K562 (cell line): ENCODE results near the gene MRPS10. TPM values are rescaled to one million over a fixed set of nuclear protein-coding genes. Genes with fewer than 3 reads are reported as not detected.
A peak's percentile ranks its signal among the peaks of the same experiment; 100 is the strongest.

ENCODE experiments used
- GMEB1 ChIP-seq: fragments of 250-450 bp; sonication (Bioruptor Pico); IDR thresholded peaks from 2 replicates; pipeline ENCODE4 v1.4.0; 2020; ENCODE audit warnings: mild to moderate bottlenecking
- MAZ ChIP-seq, 2 experiments: fragments of 450-650 bp in 1 of 2; sonication (generic) in 1 of 2; formaldehyde crosslinking; IDR thresholded peaks in 1 of 2; conservative IDR thresholded peaks in 1 of 2; 2 replicates each; pipeline versions ENCODE4 v1.4.0 to v1.5.0; 2020; ENCODE audit warnings: mild to moderate bottlenecking in 1 of 2, missing genetic modification reagents in 1 of 2
- MYNN ChIP-seq, 2 experiments: sonication (generic); formaldehyde crosslinking in 1 of 2; IDR thresholded peaks; 2 replicates each; pipeline versions ENCODE4 v1.5.0 to v1.6.1; 2016 to 2020; ENCODE audit warnings: antibody characterized with exemption in 1 of 2, missing genetic modification reagents in 1 of 2
- NELFE ChIP-seq: IDR thresholded peaks from 2 replicates; pipeline ENCODE4 v1.6.1; 2011; ENCODE audit warnings: mild to moderate bottlenecking; ENCODE audit not compliant: insufficient read depth, insufficient read length
- PREB ChIP-seq: sonication (generic); formaldehyde crosslinking; IDR thresholded peaks from 2 replicates; pipeline ENCODE4 v1.8.1; 2023; ENCODE audit warnings: mild to moderate bottlenecking, missing genetic modification reagents
- TARDBP ChIP-seq: fragments of 450-650 bp; IDR thresholded peaks from 2 replicates; pipeline ENCODE4 v1.6.1; 2016
- WHSC1 ChIP-seq: IDR thresholded peaks from one replicate; pipeline ENCODE4 v1.6.1; 2012; ENCODE audit warnings: low read length, control low read depth, inconsistent platforms
- ZNF146 ChIP-seq: IDR thresholded peaks from one replicate; pipeline ENCODE4 v1.6.1; 2018; ENCODE audit warnings: missing compliant biosample characterization; ENCODE audit not compliant: unreplicated experiment
- ZNF445 ChIP-seq: fragments of 250-450 bp; sonication (Bioruptor Pico); IDR thresholded peaks from 2 replicates; pipeline ENCODE4 v1.4.0; 2020; ENCODE audit warnings: low read depth, mild to moderate bottlenecking, moderate library complexity
- polyA plus RNA-seq, 8 experiments: library from polyadenylated mRNA; depleted of rRNA in 4 of 8; stranded (reverse) in 5 of 8; unstranded in 3 of 8; fragments of >200 nt; fragmentation: Nextera tagmentation in 2 of 8; fragmentation: Illumina TruSeq in 1 of 8; extraction: Ambion mirVana in 2 of 8; extraction: Trizol in 1 of 8; gene quantifications; 2 replicates each; pipeline versions ENCODE4 v1.2.1 to v1.2.3, GENCODE V29; 2011 to 2014; ENCODE audit warnings: inconsistent platforms in 1 of 8, missing spikeins in 1 of 8
- total RNA-seq, 7 experiments: library from RNA; depleted of rRNA in 6 of 7; stranded (reverse); fragments of >200 nt in 6 of 7; fragmentation: Illumina TruSeq in 2 of 7; extraction: Trizol in 2 of 7; gene quantifications; 2 replicates each; pipeline versions ENCODE4 v1.2.1 to v1.2.3, GENCODE V29; 2011 to 2021; ENCODE audit warnings: low replicate concordance in 1 of 7

MRPS10 gene
- total and polyA plus RNA-seq, 9 of the 15 experiments (the other 6 are each of a cell fraction or from before 2014, with no cell fraction given) = 48.6 to 166 (median 93.7) TPM

- TF ChIP-seq GMEB1 (CRISPR knock-in tag) = peak; percentile 36; the same call in 1 of the 2 replicates
- no peak for TF ChIP-seq PREB (CRISPR knock-in tag)
- no peak for TF ChIP-seq WHSC1
- 0 out of 2 replicates have a peak, but pooled peaks have one; percentile 25 for TF ChIP-seq ZNF445 (CRISPR knock-in tag)
- no peak for TF ChIP-seq NELFE
- TF ChIP-seq ZNF146 (CRISPR knock-in tag) = no peak
- TF ChIP-seq MYNN (IDR thresholded peaks at IDR 0.05) = no peak
- no peak for TF ChIP-seq MYNN (CRISPR knock-in tag; IDR thresholded peaks at IDR 0.05)
- no peak for TF ChIP-seq MAZ (CRISPR knock-in tag; conservative IDR thresholded peaks at IDR 0.05 in 1 of 2, IDR thresholded peaks at IDR 0.05 in 1 of 2)
- no peak; the same call in 1 of the 2 replicates for TF ChIP-seq TARDBP
Measured at GRCh38 chr6:42217519-42218367, at the start of gene MRPS10 (continued).
